HG03095 (cell line): ENCODE data around the gene RASA4.
"Not testable (repeated sequence)": the region's sequence is repeated elsewhere in the genome, so short reads cannot be mapped to it uniquely, and the experiment has no call there.

Experiments used
- ATAC-seq: cut with Tn5 transposase; IDR thresholded peaks from one replicate; pipeline ENCODE4 v1.9.1; 2021; ENCODE audit warnings: moderate library complexity; ENCODE audit not compliant: unreplicated experiment

RASA4 gene

GRCh38 chr7:102609734-102610133 is 6.8 kb downstream of the RASA4 start:
- ATAC-seq = not testable (repeated sequence)

- ATAC-seq = not testable (repeated sequence)
Observed at GRCh38 chr7:102606848-102607247, 9.7 kb downstream of the RASA4 start.

GRCh38 chr7:102604431-102605145 is 12.0 kb downstream of the RASA4 start:
- not testable (repeated sequence) for ATAC-seq

GRCh38 chr7:102602317-102602716 is 14.2 kb downstream of the RASA4 start:
- ATAC-seq = not testable (repeated sequence)

- not testable (repeated sequence) for ATAC-seq
Observed at GRCh38 chr7:102599699-102600098, 16.9 kb downstream of the RASA4 start.

- ATAC-seq = not testable (repeated sequence)
Observed at GRCh38 chr7:102596036-102596435, 20.5 kb downstream of the RASA4 start.

- peak; percentile 66 for ATAC-seq
Observed at GRCh38 chr7:102593637-102594334, 22.8 kb downstream of the RASA4 start.

GRCh38 chr7:102592477-102593019 is 24.0 kb downstream of the RASA4 start:
- peak; percentile 42 for ATAC-seq

GRCh38 chr7:102589857-102590256 is 26.7 kb downstream of the RASA4 start:
- peak; percentile 32 for ATAC-seq

GRCh38 chr7:102583495-102583894 is 33.1 kb downstream of the RASA4 start:
- not testable (repeated sequence) for ATAC-seq

GRCh38 chr7:102581722-102582121 is 34.8 kb downstream of the RASA4 start:
- ATAC-seq = not testable (repeated sequence)

GRCh38 chr7:102578486-102578885 is 38.1 kb downstream of the RASA4 start:
- not testable (repeated sequence) for ATAC-seq

GRCh38 chr7:102577315-102578240 is 39.0 kb downstream of the RASA4 start:
- ATAC-seq = not testable (repeated sequence)

GRCh38 chr7:102576363-102576762 is 40.2 kb downstream of the RASA4 start:
- not testable (repeated sequence) for ATAC-seq

- ATAC-seq = not testable (repeated sequence)
Observed at GRCh38 chr7:102574607-102575006, 41.9 kb downstream of the RASA4 start.

GRCh38 chr7:102572261-102573239 is 44.0 kb downstream of the RASA4 start, which contains the start of gene POLR2J3:
POLR2J3 (minus strand) TSS chr7:102572583; CDS start chr7:102572521, 62 bp downstream.
- ATAC-seq = peak; percentile 79

- not testable (repeated sequence) for ATAC-seq
Observed at GRCh38 chr7:102568620-102569019, 47.9 kb downstream of the RASA4 start.

- ATAC-seq = not testable (repeated sequence)
Observed at GRCh38 chr7:102550808-102551422, 65.6 kb downstream of the RASA4 start, which contains the start of gene SPDYE2. SPDYE2 (plus strand) TSS chr7:102551226; CDS start chr7:102553256, 2,030 bp downstream.

- peak; percentile 77 for ATAC-seq
Observed at GRCh38 chr7:102546353-102546752, 70.2 kb downstream of the RASA4 start.
